GM08714 (cell line): ENCODE measurements around the gene FAM219B.

ENCODE experiments used
- H3K4me3 ChIP-seq: fragments of 200-500 bp; sonication (Bioruptor generic); 2 replicates; pipeline ENCODE4 v1.5.1; 2014; ENCODE audit warnings: mild to moderate bottlenecking, low read length, inconsistent platforms
- ZNF274 ChIP-seq: IDR thresholded peaks from 2 replicates; pipeline ENCODE4 v1.6.1; 2012; ENCODE audit warnings: mild to moderate bottlenecking, low read depth, low read length

FAM219B gene

DNA sequence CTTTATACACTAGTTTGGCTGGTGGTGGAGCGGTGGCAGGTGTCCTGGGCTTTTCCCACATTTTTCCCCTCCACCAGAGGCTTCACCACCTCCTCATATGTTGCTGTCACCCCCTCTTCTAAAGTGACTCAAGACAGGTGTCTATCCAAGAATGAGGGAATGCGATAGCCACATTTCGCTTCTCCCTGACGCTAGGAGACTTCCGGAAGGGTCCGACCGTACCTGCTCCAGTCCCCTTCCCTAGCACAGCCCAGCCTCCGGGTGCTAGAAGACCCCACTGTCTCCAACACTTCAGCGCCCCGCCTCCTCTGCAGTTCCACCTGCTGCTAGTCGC lies 34.0 kb downstream of the FAM219B start:
- peak overlapping the region; percentile 86 for H3K4me3 ChIP-seq
- no peak for TF ChIP-seq ZNF274

GRCh38 chr15:74870436-74871215 lies 36.0 kb downstream of the FAM219B start:
- peak overlapping the region; percentile 70 for H3K4me3 ChIP-seq
- TF ChIP-seq ZNF274 = no peak

GRCh38 chr15:74869726-74870407 lies 36.8 kb downstream of the FAM219B start:
- TF ChIP-seq ZNF274 = no peak
- H3K4me3 ChIP-seq = peak overlapping the region; percentile 17; the same call in 1 of the 2 replicates

- peak overlapping the region; percentile 17; the same call in 1 of the 2 replicates for H3K4me3 ChIP-seq
- no peak for TF ChIP-seq ZNF274
Observed at GRCh38 chr15:74869372-74869725, 37.3 kb downstream of the FAM219B start.

- no peak for TF ChIP-seq ZNF274
- H3K4me3 ChIP-seq = no peak overlapping the region; the same call in 1 of the 2 replicates
Observed at GRCh38 chr15:74868059-74868458, 38.6 kb downstream of the FAM219B start.

DNA sequence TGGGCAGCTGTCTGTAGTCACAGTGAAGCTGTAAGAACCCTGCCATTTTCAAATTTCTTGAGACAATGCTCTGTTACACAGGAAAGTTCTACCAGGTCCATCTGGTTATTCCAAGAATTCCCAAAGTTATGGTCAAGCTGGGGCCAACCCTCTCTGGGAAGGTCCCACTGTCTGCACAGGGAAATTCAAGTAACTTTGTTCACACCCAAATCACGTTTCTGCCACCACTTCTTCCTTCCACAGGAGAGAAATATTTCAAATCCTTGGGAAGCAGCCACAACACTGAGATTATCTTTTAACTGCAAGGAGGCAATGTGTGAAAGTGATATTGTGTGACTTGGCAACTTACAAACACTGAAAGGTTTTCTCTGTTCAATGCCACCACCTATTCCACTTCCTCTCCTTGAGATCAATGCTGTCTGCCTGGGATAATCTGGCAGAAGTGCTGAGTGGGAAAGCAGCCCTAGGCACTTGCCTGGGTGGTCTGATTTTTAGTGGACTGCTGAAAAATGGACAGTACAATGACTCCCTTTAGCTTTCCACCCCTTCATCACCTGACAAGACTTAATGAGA lies 39.1 kb downstream of the FAM219B start:
- H3K4me3 ChIP-seq = no peak overlapping the region; the same call in 1 of the 2 replicates
- no peak for TF ChIP-seq ZNF274

DNA sequence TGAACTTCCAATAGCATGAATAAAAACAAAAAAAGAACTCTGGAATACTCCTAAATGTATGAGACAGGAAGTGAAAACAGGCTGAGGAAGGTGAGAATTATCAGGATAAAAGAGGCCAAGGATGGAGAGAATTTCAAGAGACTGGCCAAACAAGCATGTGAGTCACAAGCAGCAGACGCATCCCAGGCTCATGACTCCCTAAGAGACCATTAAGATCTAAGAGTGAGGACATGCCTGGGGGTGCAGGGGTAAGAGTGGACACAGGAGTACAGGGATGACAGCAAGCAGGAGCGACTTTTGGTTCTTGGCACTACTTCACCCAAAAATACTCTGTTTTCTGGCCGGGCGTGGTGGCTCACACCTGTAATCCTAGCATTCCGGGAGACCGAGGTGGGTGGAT lies 40.6 kb downstream of the FAM219B start:
- TF ChIP-seq ZNF274 = no peak
- H3K4me3 ChIP-seq = no peak overlapping the region

GRCh38 chr15:74865316-74865715 lies 41.3 kb downstream of the FAM219B start:
- TF ChIP-seq ZNF274 = no peak
- no peak overlapping the region for H3K4me3 ChIP-seq

DNA sequence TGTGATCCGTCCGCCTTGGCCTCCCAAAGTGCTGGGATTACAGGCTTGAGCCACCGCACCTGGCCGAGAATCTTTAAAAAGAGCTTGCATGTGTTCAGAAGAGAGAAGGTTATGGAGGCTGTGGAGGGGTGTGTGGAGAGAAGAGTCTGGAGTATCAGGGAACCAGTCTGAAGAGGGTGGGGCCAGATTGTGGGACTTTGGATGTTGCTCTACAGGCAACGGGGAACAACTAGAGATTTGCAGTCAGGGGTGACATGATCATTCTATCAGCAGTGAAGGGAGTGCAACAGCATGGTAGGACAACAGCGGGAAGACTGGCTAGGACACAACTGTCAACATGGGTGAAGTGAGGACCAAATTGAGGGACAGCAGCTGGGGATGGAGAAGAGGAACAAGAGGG lies 42.4 kb downstream of the FAM219B start:
- no peak overlapping the region for H3K4me3 ChIP-seq
- no peak for TF ChIP-seq ZNF274

DNA sequence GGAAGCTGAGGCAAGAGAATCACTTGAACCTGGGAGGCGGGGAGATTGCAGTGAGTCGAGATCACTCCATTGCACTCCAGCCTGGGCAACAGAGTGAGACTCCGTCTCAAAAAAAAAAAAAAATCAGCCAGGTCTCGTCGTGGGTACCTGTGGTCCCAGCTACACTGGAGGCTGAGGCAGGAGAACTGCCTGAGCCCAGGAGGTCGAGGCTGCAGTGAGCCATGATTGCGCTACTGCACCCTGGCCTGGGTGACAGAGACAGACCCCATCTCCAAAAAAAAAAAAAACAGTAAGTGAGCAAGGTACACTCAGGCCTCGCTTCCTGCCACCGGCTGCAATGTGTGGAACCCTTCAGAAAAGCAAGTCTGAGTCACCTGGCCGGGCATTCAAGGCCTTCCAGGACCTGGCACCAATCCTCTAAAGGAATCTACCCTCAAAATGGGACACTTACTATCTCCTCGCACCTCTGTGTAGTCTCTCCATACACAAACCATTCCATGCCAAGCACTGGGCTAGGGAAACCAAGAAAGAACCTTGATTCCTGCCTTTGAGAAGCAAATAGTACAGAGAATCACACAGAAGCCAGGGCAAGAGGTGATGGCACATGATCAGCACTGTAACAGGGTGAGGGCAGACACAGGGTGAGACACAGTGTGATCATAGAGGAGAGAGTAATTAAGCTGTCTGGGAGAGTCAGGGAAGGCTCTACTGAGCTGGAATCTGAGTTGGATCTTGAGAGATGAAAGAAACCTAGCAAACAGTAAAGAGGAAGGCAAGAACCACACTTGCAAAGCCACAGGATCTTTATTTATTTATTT lies 43.2 kb downstream of the FAM219B start:
- H3K4me3 ChIP-seq = no peak overlapping the region
- no peak for TF ChIP-seq ZNF274

GRCh38 chr15:74858369-74858740 lies 48.3 kb downstream of the FAM219B start:
- TF ChIP-seq ZNF274 = no peak
- no peak overlapping the region for H3K4me3 ChIP-seq

- no peak overlapping the region; the same call in 1 of the 2 replicates for H3K4me3 ChIP-seq
- TF ChIP-seq ZNF274 = no peak
Observed at GRCh38 chr15:74857671-74858368, 48.8 kb downstream of the FAM219B start.

GRCh38 chr15:74857082-74857655 lies 49.5 kb downstream of the FAM219B start:
- peak overlapping the region; percentile 22; the same call in 1 of the 2 replicates for H3K4me3 ChIP-seq
- no peak for TF ChIP-seq ZNF274
